ENCODE measurements around the gene UBXN1. TPM values are rescaled to one million over a fixed set of nuclear protein-coding genes. Genes with fewer than 3 reads are reported as not detected.

The UBXN1 gene
- total RNA-seq, 1 experiment from 2014 or later = 135 TPM

- DNase-seq (ENCODE audit: low spot score) = no peak
- H3K36me3 Mint-ChIP-seq = peaks cover 21% of the 10 kb centered on the region
- peak overlapping the region; percentile 47 for H3K27ac Mint-ChIP-seq
- no peak for ATAC-seq
- no peaks in the 10 kb centered on the region for H3K27me3 Mint-ChIP-seq (ENCODE audit: low read depth)
- TF ChIP-seq CREB1 (CRISPR knock-in tag; IDR thresholded peaks at IDR 0.05) = no peak
- no peak for TF ChIP-seq ZNF281 (CRISPR knock-in tag; IDR thresholded peaks at IDR 0.05)
- TF ChIP-seq EMX1 (CRISPR knock-in tag; IDR thresholded peaks at IDR 0.05) = no peak
- no peak for TF ChIP-seq ETV6 (CRISPR knock-in tag; IDR thresholded peaks at IDR 0.05)
- TF ChIP-seq, protein P1, sequence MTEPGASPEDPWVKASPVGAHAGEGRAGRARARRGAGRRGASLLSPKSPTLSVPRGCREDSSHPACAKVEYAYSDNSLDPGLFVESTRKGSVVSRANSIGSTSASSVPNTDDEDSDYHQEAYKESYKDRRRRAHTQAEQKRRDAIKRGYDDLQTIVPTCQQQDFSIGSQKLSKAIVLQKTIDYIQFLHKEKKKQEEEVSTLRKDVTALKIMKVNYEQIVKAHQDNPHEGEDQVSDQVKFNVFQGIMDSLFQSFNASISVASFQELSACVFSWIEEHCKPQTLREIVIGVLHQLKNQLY (CRISPR knock-in tag; IDR thresholded peaks at IDR 0.05) = no peak
- TF ChIP-seq, protein P2, sequence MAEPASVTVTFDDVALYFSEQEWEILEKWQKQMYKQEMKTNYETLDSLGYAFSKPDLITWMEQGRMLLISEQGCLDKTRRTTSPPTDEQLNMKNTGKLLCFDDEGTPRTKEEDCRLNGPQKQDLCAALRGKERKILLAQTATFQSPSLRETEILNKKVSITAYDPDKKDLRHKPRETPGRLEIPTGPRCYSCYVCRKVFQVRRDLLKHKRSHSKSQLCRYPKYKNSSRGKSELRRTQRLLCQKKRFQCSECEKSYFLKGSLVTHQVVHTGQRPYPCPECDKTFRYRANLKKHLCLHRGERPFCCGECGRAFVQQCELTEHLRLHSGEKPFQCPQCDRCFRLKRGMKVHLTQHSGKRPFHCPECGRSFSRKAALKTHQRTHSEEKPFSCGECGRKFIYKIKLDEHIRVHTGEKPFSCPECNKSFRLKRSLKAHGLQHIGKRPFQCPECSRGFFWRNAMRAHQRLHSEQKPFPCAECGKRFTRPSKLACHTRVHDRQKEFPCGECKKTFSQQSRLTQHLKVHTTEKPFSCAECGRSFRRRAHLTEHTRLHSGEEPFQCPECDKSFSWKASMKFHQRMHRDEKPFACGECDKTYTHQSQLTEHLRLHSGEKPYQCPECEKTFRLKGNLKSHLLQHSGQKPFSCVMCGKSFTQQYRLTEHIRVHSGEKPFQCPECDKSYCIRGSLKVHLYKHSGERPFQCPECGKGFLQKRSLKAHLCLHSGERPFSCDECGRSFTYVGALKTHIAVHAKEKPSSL (CRISPR knock-in tag; conservative IDR thresholded peaks at IDR 0.05) = no peak
- no peak for TF ChIP-seq RORB (CRISPR knock-in tag; IDR thresholded peaks at IDR 0.05)
- TF ChIP-seq, protein P3, sequence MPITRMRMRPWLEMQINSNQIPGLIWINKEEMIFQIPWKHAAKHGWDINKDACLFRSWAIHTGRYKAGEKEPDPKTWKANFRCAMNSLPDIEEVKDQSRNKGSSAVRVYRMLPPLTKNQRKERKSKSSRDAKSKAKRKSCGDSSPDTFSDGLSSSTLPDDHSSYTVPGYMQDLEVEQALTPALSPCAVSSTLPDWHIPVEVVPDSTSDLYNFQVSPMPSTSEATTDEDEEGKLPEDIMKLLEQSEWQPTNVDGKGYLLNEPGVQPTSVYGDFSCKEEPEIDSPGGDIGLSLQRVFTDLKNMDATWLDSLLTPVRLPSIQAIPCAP (CRISPR knock-in tag; IDR thresholded peaks at IDR 0.05) = no peak
- no peak for TF ChIP-seq NR3C1 (CRISPR knock-in tag; conservative IDR thresholded peaks at IDR 0.05; ENCODE audit: low read depth)
- TF ChIP-seq, protein P4, sequence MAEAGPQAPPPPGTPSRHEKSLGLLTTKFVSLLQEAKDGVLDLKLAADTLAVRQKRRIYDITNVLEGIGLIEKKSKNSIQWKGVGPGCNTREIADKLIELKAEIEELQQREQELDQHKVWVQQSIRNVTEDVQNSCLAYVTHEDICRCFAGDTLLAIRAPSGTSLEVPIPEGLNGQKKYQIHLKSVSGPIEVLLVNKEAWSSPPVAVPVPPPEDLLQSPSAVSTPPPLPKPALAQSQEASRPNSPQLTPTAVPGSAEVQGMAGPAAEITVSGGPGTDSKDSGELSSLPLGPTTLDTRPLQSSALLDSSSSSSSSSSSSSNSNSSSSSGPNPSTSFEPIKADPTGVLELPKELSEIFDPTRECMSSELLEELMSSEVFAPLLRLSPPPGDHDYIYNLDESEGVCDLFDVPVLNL (CRISPR knock-in tag; IDR thresholded peaks at IDR 0.05; ENCODE audit: borderline replicate concordance, low read depth) = no peak
- no peak for TF ChIP-seq ESRRA (CRISPR knock-in tag; IDR thresholded peaks at IDR 0.05; ENCODE audit: borderline replicate concordance)
- no peak for TF ChIP-seq ZNF423 (CRISPR knock-in tag; IDR thresholded peaks at IDR 0.05)
- TF ChIP-seq FOXK1 (CRISPR knock-in tag; IDR thresholded peaks at IDR 0.05) = no peak
- TF ChIP-seq, protein P5, sequence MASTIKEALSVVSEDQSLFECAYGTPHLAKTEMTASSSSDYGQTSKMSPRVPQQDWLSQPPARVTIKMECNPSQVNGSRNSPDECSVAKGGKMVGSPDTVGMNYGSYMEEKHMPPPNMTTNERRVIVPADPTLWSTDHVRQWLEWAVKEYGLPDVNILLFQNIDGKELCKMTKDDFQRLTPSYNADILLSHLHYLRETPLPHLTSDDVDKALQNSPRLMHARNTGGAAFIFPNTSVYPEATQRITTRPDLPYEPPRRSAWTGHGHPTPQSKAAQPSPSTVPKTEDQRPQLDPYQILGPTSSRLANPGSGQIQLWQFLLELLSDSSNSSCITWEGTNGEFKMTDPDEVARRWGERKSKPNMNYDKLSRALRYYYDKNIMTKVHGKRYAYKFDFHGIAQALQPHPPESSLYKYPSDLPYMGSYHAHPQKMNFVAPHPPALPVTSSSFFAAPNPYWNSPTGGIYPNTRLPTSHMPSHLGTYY (CRISPR knock-in tag; IDR thresholded peaks at IDR 0.05) = no peak
- TF ChIP-seq NFE2L1 (CRISPR knock-in tag; IDR thresholded peaks at IDR 0.05) = no peak
- TF ChIP-seq HMGXB4 (CRISPR knock-in tag; IDR thresholded peaks at IDR 0.05) = no peak
- no peak for TF ChIP-seq SMAD3 (CRISPR knock-in tag; IDR thresholded peaks at IDR 0.05; ENCODE audit: borderline replicate concordance)
- no peak for TF ChIP-seq FOXP1 (CRISPR knock-in tag; IDR thresholded peaks at IDR 0.05; ENCODE audit: borderline replicate concordance)
- TF ChIP-seq TCF7 (CRISPR knock-in tag; IDR thresholded peaks at IDR 0.05; ENCODE audit: low read depth) = no peak
- CTCF ChIA-PET = interaction anchor here (0.8 to 3.0 kb wide), 4 partner anchors 39 to 284 kb away, joined by 3 to 10 read pairs (median 6); partner anchors contain the start of genes HNRNPUL2 and TMEM179B
- H3K4me1 Mint-ChIP-seq = peaks cover 9% of the 10 kb centered on the region; the same call in 1 of the 2 replicates
- POLR2A ChIA-PET = interaction anchor here (0.6 to 2.2 kb wide), 2 partner anchors 18 to 249 kb away, joined by 3 to 9 read pairs; partner anchors contain the start of genes BSCL2 and GNG3
- H3K4me3 Mint-ChIP-seq = 0 out of 2 replicates have a peak overlapping the region, but pooled peaks have one; percentile 40
- H3K9me3 Mint-ChIP-seq = no peaks in the 10 kb centered on the region
These were observed 9.6 kb upstream of the UBXN1 start for GRCh38 chr11:62688491-62688890.
